HG02840 (cell line): ENCODE measurements around the gene COQ6.
"Not testable (repeated sequence)": the region's sequence is repeated elsewhere in the genome, so short reads cannot be mapped to it uniquely, and the experiment has no call there.

Source experiments
- ATAC-seq: cut with Tn5 transposase; IDR thresholded peaks from one replicate; pipeline ENCODE4 v1.9.1; 2021; ENCODE audit warnings: mild to moderate bottlenecking, moderate library complexity, moderate number of reproducible peaks; ENCODE audit not compliant: unreplicated experiment, low FRiP score

COQ6 gene

DNA sequence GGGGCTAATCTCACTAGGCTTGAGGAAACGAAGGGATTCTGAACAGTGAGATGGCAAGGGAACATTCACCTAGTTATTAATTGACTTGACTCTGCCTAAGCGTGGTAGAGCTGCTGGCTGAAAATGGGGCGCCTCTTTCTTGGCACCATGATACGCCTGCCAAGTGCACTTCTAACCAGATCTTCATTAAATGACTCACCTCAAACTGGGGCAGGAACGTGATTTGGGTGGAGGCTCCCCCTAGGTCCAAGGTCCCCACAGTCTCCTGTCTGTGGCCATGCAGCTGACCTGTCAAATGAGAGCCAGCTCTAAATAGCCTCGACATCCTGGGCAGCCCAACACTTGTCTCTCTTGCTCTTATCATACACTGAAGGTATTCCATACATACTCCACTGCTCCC lies 26.0 kb downstream of the COQ6 start:
- no peak for ATAC-seq

DNA sequence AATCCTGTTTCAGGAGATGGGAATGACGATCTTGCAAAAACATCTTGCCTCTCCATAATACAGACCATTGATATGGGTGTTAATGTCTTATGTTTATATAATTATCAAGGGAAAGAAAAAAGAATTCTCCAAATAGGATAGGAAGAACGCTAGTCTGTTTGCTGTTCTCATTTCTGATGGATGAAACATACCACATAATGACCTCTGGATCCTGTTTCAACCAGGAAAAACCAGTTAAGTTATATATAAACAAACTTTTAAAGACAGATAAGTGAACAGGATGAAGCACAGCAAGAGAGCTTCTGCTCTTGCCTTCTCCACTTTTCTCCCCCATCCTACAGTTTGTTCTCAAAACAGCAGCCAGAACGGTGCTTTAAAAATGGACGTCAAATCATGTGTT lies 27.8 kb downstream of the COQ6 start:
- ATAC-seq, result no peak

DNA sequence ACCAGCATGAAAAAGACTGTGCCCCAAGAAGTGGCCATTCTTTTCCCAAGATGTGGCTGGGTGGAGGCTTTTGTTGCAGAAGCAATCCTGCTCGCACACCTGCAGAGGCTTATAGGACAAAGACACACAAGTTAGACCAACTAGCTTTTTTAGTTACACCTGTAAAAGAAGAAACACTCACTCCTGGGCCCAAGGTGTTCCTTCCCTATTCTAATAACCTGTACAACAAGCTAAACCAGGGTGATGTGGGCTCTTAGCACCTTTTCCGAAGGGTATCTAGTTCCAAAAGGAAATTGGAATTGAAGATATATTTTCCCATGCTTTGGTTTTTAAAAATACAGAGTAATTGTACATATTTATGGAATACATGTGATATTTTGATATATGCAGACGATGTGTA lies 38.0 kb downstream of the COQ6 start:
- no peak for ATAC-seq

DNA sequence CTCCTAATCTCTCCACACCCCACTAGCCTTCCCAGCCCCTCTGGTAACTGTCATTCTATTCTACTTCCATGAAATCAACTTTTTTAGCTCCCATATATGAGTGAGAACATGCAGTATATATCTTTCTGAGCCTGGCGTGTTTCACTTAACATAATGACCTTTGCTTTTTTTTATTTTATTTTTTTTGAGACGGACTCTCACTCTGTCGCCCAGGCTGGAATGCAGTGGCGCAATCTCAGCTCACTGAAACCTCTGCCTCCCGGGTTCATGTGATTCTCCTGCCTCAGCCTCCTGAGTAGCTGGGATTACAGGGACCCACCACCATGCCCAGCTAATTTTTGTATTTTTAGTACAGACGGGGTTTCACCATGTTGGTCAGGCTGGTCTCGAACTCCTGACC lies 38.6 kb downstream of the COQ6 start:
- not testable (repeated sequence) for ATAC-seq

DNA sequence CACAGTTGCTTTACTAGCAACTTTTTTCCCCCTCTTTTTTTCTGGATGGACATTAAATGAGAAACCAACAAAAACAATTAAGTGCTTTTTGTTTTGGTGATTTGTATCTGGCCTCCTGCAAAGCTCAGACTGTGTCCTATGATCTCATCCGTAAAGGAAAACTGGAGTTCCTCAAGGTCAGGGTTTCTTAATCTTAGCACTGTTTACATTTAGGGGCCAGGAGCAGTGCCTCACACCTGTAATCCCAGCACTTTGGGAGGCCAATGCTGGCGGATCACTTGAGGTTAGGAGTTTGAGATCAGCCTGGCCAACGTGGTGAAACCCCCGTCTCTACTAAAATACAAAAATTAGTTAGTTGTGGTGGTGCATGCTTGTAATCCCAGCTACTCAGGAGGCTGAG lies 41.0 kb downstream of the COQ6 start:
- no peak for ATAC-seq

DNA sequence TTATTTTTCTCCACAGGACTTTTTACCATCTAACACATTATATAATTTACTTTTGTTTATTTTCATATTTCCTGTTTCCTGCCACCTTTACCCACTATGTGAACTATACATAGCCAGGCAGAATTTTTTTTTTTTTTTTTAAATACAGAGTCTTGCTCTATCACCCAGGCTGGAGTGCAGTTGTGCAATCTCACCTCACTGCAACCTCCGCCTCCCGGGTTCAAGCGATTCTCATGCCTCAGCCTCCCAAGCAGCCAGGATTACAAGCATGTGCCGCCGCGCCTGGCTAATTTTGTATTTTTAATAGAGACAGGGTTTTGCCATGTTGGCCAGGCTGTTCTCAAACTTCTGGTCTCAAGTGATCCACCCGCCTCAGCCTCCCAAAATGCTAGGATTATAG lies 44.8 kb downstream of the COQ6 start:
- not testable (repeated sequence) for ATAC-seq

DNA sequence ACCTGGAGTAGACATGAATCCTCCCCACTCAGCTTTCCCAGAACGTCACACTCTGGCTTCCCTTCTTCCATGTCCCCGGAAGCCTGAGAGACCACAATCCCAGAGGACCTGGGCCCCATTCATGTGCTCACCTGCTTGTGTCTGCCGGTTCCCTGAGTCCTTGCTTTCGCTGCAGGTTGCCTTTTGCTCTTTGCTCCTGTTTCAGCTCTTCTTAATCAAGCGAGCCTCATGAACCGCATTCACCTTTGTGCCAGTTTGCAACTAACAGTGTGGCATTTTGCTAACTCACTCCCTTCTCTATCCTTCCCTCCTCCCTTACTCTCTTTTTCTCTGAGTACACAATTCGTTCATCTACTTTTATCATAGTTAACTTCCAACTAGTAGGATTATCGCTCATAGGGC lies 45.9 kb downstream of the COQ6 start:
- ATAC-seq, result no peak

DNA sequence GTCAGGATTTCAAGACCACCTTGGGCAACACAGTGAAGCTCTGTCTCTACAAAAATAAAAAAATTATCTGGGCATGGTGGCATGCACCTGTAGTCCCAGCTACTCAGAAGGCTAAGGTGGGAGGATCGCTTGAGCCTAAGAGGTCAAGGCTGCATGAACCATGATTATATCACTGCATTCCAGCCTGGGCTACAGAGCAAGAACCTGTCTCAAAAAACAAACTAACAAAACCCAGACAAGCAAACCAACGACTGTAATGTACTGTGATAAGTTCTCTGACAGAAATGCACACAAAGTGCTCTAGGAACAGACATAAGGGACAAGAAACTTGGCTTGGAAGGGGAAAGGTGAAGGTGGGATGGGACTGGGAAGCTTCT lies 46.6 kb downstream of the COQ6 start:
- no peak for ATAC-seq

DNA sequence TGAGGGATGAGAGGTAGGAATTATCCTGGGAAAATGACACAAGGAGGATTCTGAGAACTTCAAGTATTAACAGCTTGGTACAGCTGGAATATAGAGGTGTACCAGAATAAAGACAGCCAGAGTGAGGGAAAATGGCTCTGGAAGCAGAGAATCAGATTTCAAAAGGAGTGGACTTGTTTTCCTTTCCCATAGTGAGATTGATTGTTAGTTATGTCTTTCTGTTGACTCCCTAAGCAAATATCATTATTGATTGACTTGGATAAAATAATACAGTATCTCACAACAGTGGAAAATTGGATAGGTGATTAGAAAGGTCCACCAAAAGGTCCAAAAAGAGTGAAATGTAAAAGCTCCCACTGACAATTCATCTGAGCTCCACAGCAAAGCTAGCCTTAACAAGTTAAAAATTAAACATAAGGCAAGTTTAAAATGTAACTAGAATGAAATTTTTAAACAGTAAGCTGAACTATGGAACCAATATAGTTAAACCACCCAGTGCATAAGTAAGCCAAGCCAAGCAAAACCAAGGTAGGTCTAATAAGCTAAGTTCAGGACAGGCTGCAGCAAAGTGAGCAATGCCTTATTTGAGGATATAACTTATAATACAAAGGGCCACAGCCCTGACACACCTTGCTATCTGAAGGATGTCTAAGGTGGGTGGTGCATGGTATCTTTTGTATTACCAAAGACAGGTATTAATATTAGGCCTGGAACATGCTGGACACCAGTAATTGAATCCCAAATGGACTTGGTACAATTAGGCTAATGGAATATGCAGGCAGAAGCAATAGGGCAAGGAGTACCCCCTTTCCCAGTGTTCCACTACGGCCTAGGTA lies 47.2 kb downstream of the COQ6 start:
- ATAC-seq, result no peak

DNA sequence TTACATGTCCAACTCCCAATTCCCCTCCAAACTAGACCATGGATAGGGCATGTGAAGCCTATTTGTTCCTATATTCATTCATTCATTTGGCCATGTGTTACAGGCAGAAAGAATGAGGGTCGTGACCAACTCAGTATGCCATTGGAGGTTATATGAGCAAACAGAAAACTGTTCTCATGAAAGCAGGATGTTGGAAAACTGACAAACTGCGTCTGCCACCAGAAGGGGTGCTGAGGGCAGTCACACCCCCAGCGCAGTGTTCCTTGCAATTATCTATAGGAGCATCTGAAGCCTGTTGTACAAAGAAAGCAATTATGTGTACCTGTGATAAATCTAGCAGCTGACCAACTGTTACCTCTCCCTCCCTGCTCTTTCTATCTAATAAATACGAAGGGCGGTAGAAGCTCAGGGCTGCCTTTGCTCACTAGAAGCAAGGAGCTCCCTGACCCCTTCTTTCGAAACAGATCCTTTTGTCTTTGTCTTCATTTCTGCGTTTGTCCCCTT lies 47.9 kb downstream of the COQ6 start:
- no peak for ATAC-seq

DNA sequence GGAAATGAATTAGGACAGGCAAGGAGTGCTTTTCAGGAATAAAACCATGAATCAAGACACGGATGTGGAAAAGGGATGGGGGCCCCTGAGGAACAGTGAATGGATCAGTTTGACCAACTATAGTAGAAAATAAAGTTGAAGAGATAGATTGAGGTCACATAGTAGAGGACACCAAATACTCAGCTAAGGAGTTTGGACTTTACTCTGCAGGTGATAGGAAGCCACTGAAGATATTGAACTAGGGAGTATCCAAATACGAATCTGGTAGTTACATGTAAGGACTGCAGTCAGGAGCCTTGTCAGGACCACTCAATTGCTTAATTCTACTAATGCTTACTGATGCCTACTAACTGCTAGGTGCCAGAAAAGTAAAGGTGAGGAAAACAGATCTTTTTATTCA lies 48.6 kb downstream of the COQ6 start:
- no peak for ATAC-seq

DNA sequence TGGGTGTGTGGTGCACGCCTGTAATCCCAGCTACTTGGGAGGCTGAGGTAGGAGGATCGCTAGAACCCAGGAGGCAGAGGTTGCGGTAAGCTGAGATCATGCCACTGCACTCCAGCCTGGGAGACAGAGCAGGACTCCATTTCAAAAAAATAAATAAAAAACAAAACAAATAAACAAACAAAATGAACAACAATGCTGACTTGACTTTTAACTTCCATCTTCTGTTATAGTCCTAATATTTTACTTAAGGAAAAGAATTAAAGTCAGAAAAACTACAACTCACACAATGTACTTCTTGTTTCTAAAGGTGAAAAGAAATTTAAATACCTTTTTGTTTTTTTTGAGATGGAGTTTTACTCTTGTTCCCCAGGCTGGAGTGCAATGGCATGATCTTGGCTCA lies 55.6 kb downstream of the COQ6 start:
- not testable (repeated sequence) for ATAC-seq

DNA sequence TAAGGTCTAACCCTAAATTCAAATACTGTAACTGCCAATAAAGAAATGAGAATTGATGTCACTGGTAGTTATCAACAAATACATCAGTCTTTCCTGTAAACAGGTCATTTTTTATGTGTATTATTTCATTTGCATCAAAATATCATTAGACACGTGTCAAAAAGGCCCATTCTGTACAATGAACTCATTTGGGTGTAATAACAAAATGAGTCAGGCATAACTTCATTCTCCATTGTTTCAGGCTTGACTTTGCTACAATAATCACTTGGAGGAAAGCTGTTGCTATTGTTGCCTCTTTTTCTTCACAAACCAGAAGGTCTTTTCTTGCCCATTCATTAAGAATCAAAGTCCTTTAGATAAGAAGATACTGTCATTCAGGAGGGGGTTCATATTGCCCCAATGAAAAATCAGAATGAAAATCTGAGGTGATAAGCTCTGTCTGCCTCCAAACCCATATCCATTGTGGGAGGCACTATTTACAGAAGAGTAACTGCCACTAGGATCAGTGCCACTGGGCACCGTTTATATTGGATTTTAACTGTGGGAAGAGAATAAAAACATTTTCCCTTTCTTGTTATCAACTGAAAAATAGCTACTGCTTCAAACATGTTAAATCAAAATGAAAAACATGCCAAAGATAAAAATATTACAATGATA lies 58.9 kb downstream of the COQ6 start:
- no peak for ATAC-seq
